Right lobe of liver (tissue), 4 donors: ENCODE measurements around the gene DPP10.

Experiments used
- CTCF ChIP-seq, 4 donors: fragments of 200-600 bp in 3 of 4; fragments of 450-650 bp in 1 of 4; IDR thresholded peaks; one replicate each; pipeline versions ENCODE4 v1.5.1 to v1.8.0; 2016 to 2022; ENCODE audit warnings: antibody characterized with exemption in 4 of 4, mild to moderate bottlenecking in 2 of 4
- POLR2A ChIP-seq: fragments of 450-650 bp; IDR thresholded peaks from one replicate; pipeline ENCODE4 v1.6.1; 2017; ENCODE audit warnings: antibody characterized with exemption, mild to moderate bottlenecking
- donor health status: DM: no; HTN: no; CAD: no.
- donor health status: DM: no; HTN: no; CAD: no.
- donor health status: DM: no; HTN: yes; CAD: no.

- TF ChIP-seq POLR2A, result no peak
- no peak for TF ChIP-seq CTCF (IDR thresholded peaks at IDR 0.05)
Measured at GRCh38 chr2:115169814-115170213, 727.4 kb downstream of the DPP10 start.
